Activated T-cell treated with anti-CD3 and anti-CD28 coated beads for 24 hours (primary cell): Measurements from ENCODE around the gene C1QTNF5.

Source experiments
- DNase-seq: peaks from one replicate; pipeline ENCODE4 v3.0.0-alpha.2; 2020; ENCODE audit warnings: low read depth

The C1QTNF5 gene

GRCh38 chr11:119337581-119338317, 2.9 kb downstream of the C1QTNF5 start:
- no peak for DNase-seq

DNA sequence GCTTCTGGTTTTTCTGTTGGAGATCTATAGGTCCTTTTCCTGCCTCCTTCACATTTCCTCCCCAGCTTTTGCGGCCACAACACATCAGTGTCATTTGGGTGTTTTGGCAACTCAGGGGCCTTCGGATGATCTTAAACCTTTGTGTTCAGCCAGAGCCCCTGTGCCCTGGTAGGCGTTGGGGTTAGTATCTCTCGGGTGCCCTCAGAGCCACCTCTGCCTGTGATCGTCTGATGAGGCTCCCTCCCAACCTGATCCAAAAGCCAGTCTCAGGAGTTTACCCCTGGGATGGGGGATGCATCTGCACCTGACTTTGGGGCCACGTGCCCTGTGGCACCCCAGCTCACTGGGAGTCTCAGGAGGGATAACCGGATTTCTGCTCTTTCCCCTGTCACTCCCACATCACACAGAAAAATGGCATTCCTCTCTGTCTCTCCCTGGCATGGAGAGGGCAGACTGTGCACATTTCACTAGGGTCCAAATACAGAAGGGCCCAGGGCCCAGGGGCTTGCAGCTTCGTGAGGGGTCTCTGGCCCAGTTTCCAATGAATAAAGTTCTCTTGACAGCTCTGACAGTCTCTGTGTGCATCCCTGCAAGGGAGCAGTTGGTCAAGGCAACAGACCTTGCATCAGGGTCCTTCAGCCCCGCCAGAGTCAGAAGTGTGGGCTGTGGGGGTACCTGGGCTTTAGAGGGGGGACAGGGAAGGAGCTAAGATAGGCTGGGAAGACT, 3.8 kb downstream of the C1QTNF5 start:
- DNase-seq, result no peak

- DNase-seq, result no peak
Measured at GRCh38 chr11:119335655-119336543, 4.8 kb downstream of the C1QTNF5 start.

DNA sequence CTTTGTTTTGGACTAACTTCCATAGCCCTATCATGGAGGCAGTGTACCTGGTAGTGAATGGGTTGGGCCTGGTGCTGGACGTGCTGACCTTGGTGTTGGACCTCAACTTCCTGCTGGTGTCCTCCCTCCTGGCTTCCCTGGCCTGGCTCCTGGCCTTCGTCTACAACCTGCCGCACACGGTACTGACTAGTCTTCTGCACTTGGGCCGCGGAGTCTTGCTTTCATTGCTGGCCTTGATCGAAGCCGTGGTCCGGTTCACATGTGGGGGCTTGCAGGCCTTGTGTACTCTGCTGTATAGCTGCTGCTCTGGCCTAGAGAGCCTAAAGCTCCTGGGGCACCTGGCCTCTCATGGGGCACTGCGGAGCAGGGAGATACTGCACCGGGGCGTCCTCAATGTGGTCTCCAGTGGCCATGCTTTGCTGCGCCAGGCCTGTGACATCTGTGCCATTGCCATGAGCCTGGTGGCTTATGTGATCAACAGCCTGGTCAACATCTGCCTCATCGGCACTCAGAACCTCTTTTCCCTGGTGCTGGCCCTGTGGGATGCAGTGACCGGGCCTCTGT, 5.5 kb downstream of the C1QTNF5 start:
- DNase-seq, result no peak

GRCh38 chr11:119334174-119334930, 6.3 kb downstream of the C1QTNF5 start, which contains the start of gene RNF26:
RNF26 (plus strand) TSS chr11:119334527; CDS start chr11:119335123, 596 bp downstream.
- peak; percentile 91 for DNase-seq

DNA sequence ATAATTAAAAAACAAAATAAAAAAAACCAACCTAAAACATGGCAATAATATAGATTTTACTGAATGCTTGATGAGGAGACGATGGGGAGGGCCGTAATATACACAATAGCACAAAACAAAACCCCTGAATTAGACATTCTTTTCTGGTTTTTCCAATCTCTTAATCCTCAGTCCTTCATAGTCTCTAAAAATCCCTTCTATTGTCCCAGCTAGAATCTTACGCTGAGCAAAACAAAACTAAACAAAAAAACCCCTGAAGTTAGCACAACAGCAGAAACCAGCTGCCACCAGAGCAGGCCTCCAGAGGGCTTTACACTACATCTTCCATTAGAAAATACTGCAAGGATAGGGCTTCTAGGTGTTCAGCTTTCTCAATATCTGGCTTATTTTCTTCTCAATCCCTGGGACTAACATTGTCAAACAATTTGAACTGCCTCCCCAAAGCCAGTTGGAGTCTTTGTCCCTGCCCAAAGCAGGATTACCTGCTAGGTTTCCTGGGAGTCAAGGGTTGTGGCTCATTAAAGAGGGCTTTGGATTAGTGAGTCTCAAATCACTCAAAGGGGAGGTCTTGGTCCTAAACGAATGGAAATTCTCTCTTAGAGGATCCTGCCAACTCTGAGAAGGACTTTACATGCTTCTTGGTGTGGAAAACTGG, 8.4 kb downstream of the C1QTNF5 start:
- no peak for DNase-seq

- no peak for DNase-seq
Measured at GRCh38 chr11:119330237-119330636, 10.4 kb downstream of the C1QTNF5 start.

GRCh38 chr11:119329320-119329719, 11.4 kb downstream of the C1QTNF5 start:
- DNase-seq, result no peak

- no peak for DNase-seq
Measured at GRCh38 chr11:119324189-119324588, 16.5 kb downstream of the C1QTNF5 start.

DNA sequence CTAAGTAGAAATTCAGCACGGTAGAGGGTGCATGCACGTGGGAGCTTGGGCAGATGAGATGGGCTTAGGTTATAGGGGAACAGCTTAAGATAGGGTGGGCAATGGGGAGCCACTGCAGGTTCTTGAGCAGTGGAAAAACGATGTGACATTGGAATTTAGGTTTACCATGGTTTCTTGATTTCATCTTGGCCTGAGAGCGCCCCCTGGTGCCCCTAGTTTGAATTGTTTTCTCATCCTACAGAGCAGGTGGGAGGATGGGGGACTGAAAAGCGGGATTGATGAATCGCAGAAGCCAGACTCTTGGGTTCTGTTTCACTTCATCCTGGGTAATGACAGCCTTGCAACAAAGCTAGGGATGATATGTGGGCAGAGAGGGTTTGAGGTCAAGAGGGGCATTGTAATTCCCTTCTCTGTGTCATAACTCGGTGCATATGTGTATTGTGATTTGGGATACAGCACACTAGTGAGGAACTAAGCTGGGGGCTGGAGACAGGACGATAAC, 17.1 kb downstream of the C1QTNF5 start:
- DNase-seq, result peak; percentile 64

GRCh38 chr11:119322921-119323531, 17.7 kb downstream of the C1QTNF5 start:
- no peak for DNase-seq

- DNase-seq, result no peak
Measured at GRCh38 chr11:119322360-119322739, 18.3 kb downstream of the C1QTNF5 start.

DNA sequence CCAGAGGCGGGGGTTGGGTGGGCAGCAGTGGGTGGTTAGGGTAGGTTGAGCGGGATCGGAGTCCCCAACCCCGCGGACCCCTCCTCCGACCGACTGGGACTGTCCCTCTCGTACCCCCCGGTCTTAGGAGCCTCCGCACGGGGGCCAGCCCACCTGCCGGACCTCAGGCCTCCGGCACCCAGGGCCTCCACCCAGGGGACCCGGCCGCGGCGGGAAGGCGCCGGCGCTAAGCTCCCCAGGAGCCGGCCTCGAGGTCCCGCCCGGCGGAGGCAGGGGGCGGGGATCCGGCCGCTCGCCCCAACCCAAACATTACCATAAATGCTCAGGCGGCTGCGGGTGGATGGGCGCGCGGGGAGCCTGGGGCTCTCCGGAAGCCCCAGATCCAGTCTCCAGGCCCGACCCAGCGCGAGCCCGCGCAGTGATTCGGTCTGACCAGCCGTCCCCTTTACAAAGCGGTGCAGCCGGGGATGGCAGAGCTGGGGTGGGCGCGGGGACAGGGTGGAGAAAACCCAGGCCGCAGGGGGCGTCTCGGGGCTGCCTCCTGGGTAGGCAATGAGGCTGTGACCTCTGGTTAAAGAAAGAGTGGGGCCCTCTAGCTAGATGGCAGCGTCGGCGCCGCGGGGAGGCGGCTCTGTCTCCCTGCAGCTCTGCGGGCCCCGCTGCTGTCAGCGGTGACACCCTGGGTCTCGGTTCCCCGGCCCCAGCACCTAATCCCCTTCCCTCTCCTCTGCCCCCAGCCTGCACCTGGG, 19.7 kb downstream of the C1QTNF5 start:
- peak; percentile 30 for DNase-seq

- no peak for DNase-seq
Measured at GRCh38 chr11:119320240-119320775, 20.4 kb downstream of the C1QTNF5 start.

- no peak for DNase-seq
Measured at GRCh38 chr11:119319700-119320239, 20.9 kb downstream of the C1QTNF5 start.

GRCh38 chr11:119319136-119319699, 21.5 kb downstream of the C1QTNF5 start:
- DNase-seq, result no peak

- no peak for DNase-seq
Measured at GRCh38 chr11:119318240-119319135, 22.2 kb downstream of the C1QTNF5 start.
